OCI-M2 (cell line): ENCODE measurements around the gene EAF1.
"Not testable (repeated sequence)": the region's sequence is repeated elsewhere in the genome, so short reads cannot be mapped to it uniquely, and the experiment has no call there.

Experiments used
- DNase-seq: peaks from one replicate; lab custom pipeline; 2025; ENCODE audit not compliant: unreplicated experiment; lab: John Stamatoyannopoulos, UW

The EAF1 gene

DNA sequence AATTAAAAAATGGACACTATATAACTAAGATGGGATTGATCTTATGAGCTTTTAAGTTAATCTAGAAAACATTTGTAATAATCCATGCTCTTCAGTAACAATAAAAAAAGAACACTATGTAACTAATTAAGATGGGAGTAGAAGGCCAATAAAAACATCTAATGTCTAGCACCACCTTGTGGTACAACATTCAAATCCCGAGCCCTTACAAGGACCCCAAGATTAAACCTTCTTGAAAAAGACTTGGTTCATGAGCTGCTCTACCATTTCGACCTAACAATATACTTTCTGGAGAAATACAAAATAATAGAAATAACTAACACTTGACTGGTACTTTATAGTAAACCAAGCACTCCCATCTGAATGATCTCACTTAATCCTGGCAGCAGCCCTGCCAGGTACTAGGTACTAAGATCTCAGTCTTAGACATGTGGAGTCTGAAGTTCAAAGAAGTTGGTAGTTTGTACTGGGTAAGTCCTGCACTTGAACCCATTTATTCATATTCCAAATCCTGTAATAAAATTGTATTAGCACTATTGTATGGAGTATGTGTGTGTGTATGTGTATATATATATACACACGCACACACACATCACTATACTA is 21.8 kb upstream of the EAF1 start:
- DNase-seq: no peak

DNA sequence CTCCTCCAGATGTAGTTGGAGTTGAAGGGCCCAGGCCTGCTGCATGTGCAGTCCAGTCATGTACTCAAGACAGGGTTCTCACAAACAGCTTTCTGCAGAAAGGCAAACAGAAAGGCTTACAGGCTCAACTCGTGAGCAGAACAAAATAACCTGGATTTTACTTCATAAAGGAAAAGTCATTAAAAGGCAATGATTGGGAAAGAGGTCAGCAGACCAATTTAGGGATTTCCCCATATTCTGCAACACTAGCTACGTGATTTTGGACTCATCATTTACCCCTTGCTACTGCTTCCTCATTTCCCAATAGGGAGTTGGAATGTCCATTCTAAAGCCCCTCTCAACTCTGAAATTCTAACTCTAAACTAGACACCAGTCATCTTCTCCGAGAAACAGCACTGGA is 18.2 kb upstream of the EAF1 start:
- no peak for DNase-seq

DNA sequence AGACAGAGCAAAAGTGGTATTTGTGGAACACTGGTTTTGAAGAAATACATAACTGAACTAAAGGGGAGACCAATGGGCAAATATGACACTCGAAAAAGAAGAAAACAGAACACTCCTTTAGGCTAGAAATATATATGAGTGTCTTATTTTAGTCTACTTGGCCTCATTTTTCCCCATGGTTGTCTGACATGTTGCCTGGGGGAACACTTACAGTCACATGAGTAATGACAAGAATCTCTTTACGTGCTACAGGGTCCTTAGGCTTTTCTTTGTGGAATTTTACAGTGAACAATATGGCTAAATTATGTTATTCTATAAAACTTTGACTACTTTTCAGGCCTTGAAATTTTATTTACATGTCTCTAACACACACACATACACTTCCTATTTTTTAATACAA is 17.6 kb upstream of the EAF1 start:
- DNase-seq: no peak

DNA sequence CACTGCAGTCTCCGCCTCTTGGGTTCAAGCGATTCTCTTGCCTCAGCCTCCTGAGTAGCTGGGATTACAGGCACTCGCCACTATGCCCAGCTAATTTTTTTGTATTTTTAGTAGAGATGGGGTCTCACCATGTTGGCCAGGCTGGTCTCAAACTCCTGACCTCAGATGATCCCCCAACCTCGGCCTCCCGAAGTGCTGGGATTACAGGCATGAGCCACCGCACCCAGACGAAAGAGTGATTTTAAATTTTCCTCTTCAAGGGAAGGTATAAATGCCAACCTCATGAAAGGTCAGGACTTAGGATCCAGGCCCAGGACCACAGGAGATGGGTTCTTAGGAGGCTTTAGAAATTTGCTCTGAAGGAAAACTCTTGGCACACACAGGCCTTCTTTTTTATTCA is 16.4 kb upstream of the EAF1 start:
- DNase-seq: not testable (repeated sequence)

DNA sequence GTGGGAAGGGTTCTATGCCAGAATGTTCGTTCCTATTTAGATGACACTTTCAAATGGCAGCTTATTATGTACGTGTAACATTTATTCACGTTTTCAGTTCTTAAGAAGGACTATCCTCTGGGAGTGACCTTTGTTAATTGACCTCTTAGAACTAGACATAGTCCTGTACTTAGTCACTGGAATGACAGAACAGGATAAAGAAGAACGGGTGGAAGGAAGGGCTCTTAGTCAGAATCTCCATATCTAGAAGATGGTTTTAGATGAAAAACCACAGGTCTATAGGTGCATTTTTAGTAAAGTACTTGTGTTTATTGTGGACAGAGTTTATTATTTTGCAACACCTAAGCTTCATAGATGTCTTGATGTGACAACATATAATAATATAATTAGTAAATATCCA is 6.5 kb upstream of the EAF1 start:
- no peak for DNase-seq

DNA sequence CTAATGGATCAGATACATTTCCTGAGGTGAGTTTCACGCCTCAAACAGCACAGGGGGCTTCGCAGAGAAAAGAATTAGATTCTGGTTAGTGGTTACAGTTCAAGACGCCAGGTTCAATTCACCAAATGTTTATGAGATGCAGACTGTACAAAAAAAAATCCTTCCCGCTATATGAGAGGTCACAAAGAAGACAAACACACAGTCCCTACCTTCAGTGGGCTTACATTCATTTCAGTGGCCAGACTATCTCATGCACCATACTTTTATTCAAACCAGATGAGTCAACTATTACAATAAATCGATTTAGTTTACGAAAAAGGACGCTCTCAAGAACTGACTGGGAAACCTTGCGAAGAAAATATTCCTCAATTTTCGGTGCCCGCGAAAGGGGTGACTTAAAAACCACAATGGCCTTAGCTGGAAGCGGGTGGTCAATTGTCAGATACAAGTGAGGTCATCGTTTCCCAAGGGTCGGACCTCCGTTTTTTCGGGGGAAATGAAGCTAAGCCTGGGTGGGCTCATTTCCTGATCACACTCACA is 749 bp upstream of the EAF1 start:
- DNase-seq: no peak

DNA sequence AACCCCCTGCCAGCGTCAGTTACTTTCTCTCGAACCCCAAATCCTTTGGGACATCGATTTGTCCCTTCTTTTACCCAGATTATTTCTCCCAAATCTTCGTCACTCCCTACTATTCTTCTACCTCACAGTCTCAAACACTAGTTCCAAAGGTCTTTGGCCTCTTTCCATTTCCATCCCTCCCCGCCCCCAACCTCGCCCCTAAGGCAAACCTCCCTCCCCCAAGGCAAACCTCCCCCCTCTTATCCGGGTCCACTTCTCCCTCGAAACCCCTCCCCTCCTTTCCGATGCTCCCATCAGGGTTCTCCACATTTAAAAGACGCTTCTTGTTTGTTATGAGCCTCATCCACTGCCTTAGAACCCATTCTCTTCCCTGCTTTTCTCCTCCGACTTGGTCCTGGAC is 583 bp downstream of the EAF1 start:
- no peak for DNase-seq

DNA sequence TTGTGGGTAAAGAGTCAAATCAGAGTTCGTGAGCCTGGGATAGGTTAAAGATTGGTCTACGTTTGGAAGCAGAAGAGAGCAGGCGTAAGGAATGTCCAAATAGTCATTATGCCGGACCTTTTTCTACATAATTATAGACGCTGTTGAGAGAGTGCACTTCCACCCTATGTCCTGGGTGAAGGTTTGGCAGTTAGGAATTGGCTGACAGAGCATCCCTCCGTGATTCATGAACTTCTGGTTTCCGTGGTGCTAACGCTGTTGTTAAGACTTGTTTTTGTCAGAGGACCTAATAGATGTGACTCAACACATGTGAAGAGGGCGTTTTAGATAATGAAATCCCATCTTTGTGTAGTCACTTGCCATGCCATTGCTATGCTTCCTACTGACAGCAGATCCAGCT is 1.1 kb downstream of the EAF1 start:
- DNase-seq: no peak

DNA sequence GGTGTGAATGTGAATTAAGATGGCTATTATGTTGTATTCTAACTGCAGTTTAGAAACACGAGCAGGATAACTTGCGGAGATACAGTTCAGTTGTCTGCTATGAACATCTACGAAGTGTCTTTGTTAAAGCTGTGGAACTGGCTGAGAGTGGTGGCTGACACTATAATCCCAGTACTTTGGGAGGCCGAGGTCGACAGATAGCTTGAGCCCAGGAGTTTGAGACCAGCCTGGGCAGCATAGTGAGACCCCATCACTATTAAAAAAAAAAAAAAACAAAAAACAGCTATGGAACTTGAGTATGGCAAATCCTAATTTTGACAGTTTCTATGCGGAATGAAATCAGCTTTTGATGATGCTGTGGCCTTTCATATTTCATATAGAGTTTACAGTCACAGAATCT is 1.7 kb downstream of the EAF1 start:
- DNase-seq: no peak

DNA sequence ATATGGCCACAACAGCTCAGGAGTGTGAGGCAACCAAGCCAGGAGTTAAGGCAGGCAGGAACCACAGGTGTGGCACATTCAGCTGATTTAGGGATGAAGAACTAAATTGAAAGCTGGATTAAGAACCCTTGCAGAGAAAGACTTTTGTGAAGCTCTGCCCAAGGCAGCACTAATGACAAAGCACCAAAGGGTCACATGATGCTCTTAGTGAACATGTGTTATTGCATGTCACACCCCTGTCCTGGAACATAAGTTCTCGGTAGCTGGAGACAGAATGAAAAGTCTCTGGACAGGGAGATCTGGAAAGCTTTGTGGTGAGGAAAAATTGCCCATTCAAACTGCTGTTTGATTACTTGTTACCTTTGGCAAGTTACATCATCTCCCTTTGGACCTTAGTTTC is 3.2 kb downstream of the EAF1 start:
- no peak for DNase-seq

DNA sequence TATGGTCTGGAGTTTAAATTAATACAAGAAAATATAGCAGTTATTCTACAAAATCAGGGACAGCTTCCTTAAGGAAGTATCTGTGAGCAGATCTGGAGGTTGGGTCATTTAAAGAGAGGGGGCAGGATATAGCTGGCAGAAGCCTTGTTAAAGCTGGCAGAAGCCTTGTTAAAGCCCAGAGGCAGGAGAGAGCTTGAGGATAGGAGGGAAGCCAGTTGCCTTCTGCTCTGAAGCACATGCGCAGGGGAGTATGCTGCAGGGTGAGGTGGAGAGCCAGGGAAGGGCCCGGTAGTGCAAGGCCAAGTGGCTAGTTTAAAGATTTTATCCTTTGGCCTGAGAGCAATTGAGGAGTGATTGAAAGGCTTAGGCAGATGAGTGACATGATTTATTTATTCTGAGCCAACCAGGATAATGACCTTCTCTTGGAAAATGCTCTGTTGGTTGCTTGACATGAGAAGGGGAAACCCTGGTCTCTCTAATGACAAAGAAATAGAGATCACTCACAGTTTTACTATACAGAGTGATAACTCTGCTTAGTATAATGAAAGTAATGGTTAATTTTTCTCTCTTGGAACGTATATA is 3.9 kb downstream of the EAF1 start:
- DNase-seq: no peak

DNA sequence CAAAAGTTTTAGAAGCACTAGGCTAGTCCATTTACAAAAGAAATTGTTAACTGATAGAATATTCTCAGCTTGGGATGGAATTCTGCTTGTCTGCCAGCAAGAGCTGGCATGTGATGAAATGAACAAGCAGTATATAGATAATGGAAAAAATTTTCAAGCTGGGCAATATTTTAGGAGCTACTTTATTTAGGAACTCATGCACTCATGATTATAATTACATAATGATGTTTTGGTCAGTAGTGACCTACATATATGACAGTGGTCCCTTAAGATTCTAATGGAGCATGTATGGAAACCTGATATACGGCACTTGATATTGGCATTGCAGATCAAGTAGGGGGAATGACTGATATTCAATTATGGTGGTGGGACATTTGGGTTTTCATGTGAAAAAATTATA is 6.1 kb downstream of the EAF1 start:
- DNase-seq: no peak

DNA sequence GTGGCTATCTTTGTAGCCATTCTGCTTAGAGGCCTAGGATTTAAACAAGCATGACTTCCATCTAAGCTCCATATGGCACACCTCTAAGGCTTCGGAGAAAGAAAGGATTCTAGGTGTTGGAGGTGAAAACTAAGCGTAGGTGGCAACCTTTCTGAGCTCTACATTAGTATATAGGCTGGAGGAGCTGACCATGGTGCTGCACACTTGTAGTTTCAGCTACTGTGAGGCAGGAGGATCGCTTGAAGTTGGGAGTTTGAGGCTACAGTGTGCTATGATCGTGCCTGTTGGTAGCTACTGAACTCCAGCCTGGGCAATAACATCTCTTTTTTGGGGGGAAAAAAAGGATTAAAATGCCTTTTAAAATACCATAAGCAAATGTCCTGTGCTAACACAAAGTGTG is 7.4 kb downstream of the EAF1 start:
- no peak for DNase-seq

DNA sequence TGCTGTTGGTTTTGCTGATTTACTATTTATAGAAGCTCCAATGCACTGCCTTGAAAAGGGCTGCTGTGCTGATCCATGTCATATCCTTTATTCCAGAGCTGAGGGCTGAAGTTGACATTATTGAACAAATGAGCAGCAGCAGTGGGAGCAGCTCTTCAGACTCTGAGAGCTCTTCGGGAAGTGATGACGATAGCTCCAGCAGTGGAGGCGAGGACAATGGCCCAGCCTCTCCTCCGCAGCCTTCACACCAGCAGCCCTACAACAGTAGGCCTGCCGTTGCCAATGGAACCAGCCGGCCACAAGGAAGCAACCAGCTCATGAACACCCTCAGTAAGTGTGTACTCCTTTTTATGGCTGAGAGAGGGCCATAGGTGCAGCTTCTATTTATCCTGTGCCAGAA is 8.8 kb downstream of the EAF1 start:
- no peak for DNase-seq

DNA sequence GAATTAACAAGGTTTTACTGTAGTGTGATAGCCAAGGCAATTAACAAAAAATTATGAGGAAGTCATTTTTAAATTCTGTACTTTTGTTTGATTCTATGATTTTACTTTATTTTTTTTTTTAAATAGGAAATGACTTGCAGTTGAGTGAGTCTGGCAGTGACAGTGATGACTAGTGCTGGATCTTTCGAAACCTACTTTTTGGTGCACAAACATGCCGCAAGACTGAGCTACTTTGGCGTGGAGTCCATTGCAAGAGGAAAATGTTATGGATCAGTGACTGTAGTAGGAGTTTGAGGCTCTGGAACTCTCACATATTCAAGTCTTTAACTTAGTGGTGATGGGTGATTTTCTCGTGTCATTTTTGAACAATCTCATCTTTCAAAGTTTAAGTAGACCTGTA is 11.6 kb downstream of the EAF1 start:
- DNase-seq: no peak

DNA sequence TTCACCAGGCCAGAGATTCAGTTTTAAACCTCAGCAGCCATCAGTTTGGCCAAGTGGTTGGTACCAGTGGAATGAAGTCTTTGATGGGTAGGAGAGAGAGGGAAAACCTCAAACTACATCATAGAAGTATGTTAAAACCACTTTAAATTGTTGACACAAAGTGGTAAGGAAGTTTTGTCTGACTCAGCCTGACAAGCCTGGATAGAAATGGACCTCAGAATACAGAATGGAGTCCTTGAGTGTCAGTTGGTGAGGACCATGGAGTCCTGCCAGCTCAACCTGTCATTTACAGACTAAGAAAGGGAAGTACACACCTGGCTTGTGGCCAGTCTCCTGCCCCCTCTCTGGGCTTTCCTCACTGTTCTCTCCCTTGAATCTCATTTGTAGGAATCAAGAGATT is 12.1 kb downstream of the EAF1 start:
- DNase-seq: no peak

DNA sequence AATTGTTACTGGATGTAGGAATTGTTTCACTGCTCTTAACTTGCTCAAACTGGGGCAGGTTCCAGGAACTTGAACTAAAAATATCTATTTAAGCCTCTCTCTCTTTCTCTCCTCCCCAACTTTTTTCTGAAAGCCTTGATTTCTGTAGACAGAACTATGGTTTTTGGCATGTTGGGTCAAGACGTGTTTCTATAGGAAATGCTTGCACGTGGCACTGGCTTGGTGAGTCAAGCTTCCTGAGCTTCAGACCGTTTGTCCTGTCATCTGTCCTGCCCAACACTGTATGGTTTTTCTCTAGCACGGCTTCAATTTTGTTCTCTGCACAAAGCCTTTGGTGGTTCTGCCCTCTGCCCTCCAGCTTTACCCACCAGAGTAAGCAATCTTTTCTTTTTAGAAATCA is 13.5 kb downstream of the EAF1 start:
- DNase-seq: no peak

DNA sequence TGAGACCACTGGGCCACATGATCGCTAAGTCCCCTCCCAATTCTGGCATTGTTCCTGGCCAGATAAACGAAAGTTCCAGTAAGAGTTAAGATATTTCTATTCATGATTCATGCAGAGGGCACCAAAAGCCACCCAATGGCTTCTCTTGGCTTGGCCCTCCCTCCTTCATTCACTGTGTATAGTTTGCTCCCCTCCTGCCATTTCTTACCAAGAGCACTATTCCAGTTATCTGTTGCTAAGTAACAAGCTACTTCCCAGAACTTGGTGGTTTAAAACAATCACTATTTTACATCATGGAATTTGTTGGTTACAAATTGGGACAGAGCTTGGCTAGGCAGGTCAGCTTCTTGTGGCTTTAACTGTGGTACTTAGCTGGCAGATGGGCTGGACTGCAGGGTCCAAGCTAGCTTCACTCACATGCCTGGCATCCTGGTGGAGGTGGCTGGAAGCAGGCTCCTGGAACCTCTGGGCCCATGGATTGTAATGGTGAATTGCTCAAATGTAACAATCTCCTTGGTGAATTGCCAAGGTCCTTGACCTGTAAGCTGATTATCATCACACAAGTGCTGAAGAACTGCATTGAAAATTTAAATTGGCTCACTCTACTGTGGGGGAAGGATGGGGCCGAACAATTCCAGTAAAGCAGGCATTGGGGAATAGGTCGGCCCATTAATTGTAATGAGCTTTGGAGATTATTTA is 16.6 kb downstream of the EAF1 start:
- no peak for DNase-seq

DNA sequence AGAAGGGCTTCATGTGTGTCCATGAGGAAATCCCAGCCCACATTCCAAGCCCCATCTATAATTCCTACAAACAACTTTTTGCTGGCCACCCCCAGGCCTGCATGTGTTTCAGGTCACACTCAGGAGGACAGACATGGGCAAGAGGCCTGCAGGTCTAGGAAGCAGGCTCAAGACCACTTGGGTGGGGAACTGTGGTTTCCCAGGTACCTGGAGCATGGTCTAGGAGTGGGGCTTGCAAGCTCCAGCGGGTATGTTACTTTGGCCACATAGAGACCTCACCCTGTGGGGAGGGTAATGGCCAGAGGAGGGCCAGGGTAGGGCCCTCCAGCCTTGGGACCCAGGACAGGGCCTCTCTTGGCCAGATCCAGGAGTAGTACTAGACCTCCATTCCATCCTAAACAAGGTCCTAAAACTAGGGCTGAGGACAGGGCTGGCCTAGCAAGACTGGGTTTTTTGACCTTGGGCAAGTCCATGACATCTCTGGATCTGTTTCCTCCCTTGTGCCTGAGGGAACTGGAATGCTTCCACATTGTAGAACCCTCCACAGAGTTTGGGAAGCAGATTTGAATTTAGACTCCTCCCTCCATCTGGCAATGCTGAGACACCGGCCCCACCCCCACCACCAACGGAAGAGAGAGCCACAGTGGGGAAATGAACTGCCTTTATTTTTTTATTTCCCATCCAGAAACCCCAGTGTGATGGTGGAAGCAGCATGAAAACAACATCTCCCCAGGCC is 22.3 kb downstream of the EAF1 start:
- DNase-seq: no peak

DNA sequence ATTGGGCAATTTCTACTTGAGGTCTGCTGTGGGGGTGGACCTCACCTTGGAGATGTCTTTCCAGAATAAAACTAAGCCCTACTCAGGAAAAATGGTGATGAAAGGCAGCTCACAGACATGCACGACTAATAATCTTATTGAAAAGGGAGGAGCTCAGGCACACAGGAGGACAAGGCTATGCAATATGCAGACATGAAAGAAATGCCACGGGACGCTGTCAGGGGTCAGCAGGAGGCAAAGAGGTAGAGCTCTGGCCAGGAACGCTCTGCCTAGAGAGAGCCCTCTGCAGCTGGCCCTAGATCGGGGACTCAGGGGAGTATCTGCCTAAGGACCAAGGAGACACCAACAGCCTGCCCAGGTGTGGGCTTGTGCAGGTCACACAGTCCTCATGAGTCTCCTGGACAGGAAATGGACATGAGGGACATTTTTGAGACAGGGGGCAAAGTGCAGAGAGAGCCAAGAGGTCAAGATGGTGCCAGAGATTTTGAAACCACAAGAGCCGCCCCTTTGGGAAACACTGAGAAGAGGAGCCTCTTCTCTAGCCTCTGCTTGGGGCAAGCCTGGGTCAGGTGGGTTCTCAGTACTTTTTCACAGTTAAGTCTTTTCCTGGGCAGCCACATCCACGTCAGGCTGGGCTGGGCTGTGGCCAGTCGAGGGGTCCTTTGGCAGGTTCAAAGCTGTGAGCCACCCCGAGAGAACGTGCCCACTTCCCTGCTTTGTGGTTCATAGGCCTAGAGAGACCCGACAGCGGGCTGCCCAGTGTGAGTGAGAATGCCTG is 23.2 kb downstream of the EAF1 start:
- DNase-seq: no peak
